Measurements from ENCODE around the gene FCN2. TPM values are rescaled to one million over a fixed set of nuclear protein-coding genes. Genes with fewer than 3 reads are reported as not detected.
A peak's percentile ranks its signal among the peaks of the same experiment; 100 is the strongest.

The FCN2 gene
- total RNA-seq, 1 donor from 2014 or later = 0.30 TPM

DNA sequence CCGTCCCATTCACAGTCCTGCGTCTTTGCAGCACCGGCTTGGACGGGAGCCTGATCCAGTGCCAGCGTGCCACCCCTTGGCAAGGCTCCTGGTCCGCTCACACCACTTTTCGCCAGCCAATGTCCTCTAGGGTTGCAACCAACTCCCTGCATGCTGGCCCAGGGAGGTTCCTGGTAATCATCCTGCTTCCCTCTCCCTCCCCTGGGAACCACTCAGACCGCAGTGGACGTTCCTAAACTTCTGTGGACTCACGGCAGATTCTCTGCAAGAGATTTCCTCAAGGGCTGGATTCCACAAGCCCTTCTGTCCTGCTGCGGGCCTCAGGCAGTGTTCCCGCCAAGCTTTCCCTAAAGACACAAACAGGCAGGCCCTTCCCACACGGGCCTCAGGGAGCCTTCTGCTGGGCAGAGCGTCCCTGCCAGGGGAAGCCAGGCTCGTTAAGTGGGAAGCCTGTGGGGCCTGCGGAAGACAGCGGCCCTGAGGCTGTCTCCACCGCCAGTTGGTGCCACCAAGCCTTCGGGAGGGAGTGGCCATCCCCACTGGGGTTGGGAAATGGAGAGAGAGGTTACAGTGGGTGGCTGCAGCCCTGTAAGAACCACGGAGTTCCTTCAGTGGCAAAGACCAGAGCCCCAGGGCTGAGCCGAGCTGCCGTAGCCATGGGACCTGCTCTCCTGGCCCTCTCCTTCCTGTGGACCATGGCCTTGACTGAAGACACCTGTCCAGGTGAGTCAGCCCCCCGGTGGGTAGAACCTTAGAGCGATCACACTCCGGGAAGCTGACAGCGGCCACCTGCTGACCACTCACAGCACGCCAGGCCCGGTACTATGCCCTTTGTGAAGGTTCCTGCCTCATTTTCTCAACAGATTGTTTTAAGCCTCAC is 16.4 kb upstream of the FCN2 start:
- intact Hi-C loops (cut with DNase I) = no loop called here
- DNase-seq = peak; percentile 65
- ATAC-seq (ENCODE audit: poor library complexity) = peak; percentile 88

DNA sequence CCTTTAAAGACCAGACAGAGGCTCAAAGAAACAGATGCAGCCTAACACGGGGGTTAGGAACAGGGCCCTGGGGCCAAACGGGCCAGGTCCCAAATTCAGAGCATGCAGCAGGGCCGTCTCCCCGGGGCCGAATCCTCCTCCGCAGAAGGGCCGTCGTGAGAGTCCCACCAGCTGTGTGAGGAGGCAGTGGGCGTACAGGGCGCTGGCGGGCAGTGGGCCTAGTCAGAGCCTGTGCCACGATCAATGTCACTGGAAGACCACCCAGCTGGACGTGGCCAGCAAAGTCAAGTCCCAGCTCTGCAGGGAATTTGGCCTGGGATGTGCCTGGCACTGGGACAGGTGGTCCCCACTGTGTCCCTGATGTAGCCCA is 15.8 kb upstream of the FCN2 start:
- intact Hi-C loops (cut with DNase I) = no loop called here
- ATAC-seq (ENCODE audit: poor library complexity) (no peak), DNase-seq (no peak)

DNA sequence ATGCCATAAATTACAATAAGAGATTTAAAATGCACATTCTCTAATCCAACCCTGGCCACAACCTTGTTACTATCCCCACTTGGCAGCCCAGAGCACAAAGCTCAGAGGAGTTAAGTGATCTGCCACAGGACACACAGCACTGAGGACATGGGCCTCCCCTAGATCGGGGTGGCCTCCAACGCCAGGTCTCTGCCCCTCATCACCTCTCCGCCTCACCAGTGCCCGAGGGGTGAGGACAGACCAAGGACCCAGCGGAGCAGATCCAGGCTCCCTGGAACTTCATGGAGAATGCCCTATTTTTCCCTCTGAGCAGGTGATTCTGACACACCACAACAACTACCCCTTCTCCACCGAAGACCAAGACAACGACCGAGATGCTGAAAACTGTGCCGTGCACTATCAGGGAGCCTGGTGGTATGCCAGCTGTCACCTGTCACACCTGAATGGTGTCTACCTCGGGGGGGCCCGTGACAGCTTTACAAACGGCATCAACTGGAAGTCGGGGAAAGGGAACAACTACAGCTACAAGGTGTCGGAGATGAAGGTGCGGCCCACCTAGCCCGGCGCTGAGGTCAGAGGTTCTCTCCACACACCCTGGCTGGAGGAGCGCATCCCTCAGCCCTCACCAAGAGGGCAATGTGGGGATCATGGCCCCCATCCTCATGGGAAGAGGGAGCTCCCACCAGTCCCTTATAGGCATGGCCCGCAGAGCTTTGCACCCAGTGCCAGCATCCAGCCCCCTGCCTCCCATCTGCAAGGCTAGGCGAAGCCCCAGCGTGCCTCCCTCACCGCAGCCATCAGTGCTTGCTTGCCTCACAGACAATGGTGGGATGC is 12.5 kb upstream of the FCN2 start:
- ATAC-seq (ENCODE audit: poor library complexity) (no peak), DNase-seq (no peak)
- intact Hi-C loops (cut with DNase I) = no loop called here

DNA sequence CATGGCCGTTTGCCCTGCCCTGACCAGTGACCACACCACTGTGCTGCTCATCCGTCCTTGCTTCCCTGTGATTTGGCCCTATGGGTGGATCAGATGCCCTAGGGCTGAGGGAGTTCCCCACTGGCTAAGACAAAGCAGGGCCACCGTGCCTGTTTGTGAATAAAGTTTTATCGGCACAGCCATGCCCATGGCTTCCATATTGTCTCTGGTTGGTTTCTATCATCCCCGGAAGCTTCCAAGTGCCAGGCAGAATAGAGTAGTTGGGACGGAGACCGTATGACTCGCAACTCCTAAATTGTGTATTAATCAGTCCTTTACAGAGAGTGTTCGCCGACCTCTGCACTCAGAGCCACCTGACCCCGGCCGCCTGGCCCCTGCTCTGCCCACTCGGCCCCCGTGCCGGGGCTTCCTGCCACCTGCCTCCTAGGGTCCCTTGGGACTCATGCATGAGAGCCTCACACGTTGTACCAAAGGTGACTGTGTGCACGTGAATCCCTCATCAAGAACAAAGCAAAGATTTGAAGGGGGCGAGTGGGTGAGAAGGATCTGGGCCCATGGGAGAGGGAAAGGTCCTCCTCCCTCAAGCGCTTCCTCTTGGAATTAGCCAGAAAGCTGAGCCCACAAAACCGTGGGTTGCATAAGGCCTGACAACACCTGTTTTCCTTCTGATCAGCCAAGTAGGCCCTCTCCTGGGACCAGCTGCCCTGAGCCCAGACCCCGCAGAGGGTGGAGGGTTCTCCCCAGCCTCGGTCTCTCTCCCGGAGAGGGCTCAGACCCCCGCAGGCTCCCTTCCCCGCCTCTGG is 11.7 kb upstream of the FCN2 start:
- intact Hi-C loops (cut with DNase I) = no loop called here
- DNase-seq (no peak), ATAC-seq (ENCODE audit: poor library complexity) (no peak)

DNA sequence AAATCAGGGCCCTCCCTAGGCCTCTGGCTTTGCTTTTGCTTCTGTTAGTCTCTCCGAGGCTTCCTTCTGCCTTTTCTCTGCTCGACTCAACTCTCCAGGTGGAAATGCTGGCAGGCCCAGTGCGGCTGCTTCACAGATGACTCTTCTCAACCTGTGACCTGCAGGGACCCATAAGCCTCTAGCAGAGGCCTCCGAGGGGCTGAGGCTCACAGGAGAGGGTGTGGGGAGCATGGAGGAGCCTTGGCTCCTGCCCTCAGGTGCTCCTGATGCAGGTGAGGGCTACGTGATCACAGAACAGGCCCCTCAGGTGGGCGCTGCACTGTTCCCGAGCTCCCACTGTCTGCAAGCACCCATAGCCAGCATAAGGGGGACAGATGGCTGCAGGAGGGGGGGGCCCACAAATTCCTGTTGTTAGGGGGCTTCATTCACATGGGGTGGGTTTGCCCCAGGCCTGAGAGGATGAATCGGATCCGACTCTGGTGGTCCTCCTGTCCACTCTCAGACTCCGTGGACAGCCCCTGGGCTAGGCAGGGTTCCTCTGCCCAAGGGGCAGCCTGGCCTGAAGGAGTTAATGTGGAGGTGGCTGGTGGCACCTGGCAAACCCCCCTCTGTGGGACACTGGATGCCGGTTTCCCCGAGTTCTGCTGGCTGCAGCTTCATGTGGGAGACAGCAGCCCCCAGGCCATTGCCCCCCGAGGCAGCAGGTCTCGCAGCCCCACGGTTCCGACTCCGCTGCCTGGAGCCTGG is 10.9 kb upstream of the FCN2 start:
- ATAC-seq (ENCODE audit: poor library complexity) (no peak), DNase-seq (no peak)
- intact Hi-C loops (cut with DNase I) = no loop called here

DNA sequence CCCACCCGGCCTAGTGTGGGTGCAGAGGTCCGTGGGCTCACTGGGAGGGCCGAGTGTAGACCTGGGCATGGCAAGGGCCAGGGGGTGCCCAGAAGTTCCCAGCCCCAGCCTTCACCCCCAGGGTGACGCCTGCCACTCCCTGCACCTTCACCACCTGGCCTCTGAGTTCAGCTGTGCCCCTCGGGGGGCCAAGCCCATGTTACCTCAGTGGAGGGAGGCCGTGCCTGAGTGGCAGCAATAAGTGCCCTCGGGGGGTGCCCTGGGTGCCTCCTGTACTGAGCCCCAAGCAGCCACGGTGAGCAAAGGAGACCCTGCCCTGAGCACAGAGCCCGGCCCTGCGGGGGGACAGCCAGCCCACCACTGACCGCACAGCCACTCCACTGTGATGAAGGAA is 10.3 kb upstream of the FCN2 start:
- DNase-seq = no peak
- ATAC-seq (ENCODE audit: poor library complexity) = no peak
- intact Hi-C loops (cut with DNase I) = no loop called here

DNA sequence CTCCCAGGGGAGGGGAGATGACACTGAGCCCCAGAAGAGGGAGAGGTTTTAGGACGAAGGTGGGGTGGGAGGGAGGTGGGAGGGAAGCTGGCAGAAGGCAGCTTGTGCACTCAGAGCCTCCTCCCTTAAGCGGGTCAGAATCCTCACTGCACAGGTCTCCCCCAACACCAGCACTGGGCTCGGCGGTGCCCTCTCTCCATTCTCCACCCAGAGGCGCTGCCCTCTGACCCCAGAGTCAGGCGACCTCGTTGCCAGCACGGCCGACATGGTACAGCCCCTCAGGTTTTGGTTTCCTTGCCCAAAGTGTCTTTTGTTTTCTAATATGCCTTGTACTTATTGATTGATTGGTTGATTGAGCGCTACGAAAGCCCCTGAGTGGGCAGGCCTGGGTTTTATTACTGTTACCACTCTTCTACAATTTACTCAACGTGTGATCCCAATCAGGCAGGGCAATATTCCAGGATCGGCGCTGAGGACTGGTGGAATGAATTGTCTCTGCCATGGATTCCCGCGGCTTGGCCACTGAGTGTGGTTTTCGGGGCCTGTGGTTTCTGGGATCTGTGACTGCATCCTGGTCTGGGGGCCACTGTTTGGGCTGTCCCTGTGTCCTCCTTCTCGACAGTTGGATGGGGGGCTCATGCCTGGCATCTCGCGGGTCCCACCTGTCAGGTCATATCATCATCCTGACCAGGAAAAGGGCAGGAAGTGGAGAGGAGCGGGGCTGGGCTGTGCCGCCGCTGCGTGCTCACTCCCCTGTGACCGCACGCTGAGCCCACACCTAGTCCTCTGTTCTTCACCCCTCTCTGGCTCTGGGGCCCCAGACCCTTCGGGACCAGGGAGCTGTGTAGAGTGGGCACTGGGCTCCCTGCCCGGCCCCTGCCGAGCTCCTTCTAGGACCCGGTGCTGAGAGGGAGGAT is 9.6 kb upstream of the FCN2 start:
- ATAC-seq (ENCODE audit: poor library complexity) (peak; percentile 14), DNase-seq (no peak)
- intact Hi-C loops (cut with DNase I) = no loop called here

DNA sequence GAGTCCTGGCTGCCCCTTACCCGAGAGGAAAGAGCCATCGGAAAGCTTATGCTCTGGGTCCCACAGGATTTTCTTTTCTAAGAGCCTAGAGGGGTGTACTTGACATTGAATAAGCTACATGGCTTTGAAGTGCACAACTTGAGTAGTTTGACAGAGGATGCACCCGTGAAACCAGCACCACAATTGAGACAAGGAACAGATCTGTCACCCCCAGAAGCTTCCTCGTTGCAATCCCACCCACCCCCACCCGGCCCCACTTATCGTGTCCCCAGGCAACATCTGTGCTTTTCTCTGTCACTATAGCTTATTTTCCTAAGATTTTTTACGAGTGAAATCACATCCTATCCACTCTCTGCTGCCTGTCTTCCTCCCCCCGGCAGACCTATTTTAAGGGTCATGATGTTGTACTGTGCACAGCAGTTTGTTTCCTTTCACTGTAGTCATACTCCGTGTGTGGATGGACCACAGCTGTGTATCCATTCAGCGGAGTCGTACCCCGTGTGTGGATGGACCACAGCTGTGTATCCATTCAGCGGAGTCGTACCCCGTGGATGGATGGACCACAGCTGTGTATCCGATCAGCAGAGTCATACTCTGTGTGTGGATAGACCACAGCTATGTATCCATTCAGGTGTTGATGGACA is 8.8 kb upstream of the FCN2 start:
- DNase-seq (no peak), ATAC-seq (ENCODE audit: poor library complexity) (peak; percentile 54)
- intact Hi-C loops (cut with DNase I) = no loop called here

DNA sequence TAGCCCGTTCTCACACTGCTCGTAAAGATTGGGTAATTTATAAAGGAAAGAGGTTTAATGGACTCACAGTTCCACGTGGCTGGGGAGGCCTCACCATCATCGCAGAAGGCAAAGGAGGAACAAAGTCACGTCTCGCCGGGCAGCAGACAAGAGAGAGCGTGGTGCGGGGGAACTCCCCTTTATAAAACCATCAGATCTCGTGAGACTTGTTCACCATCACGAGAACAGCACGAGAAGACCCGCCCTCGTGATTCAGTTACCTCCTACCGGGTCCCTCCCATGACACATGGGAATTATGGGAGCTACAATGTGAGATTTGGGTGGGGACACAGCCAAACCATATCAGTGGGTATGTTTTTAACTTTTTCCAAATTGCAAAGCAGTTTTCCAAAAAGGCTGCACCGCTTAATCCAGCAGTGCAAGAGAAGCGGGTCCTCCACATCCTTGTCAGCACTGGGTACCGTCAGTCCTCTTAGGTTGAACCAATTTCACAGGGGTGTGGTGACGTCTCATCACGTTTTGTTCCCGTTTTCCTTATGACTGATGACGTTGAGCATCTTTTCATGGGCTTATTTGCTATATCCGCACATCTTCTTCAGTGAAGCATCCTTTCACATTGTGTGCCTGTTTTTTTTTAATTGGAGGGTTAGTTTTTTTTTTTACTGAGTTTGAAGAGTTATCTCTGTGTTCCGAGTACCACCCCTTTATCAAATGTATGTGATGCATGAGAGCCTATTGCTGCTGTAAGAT is 8.0 kb upstream of the FCN2 start:
- DNase-seq (no peak), ATAC-seq (ENCODE audit: poor library complexity) (no peak)
- intact Hi-C loops (cut with DNase I) = no loop called here

DNA sequence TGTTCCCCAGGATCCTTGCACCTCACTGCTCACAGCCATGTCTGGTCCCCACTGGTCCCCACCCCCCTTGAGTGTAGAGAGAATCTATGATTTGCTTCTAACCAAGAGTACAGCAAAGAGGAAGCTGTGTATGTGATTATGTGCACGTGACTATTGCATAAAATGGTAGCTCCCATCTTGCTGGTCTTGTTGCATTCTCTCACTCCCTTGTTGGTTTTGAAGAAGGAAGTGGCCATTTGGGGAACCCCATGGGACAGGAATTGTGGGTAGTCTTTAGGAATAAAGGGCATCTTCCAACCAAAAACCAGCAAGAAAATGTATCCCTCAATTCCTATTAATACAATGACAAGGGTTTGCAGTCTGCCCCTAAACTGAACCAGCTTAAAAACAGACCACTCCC is 5.2 kb upstream of the FCN2 start:
- ATAC-seq (ENCODE audit: poor library complexity) (no peak), DNase-seq (no peak)
- intact Hi-C loops (cut with DNase I) = no loop called here

DNA sequence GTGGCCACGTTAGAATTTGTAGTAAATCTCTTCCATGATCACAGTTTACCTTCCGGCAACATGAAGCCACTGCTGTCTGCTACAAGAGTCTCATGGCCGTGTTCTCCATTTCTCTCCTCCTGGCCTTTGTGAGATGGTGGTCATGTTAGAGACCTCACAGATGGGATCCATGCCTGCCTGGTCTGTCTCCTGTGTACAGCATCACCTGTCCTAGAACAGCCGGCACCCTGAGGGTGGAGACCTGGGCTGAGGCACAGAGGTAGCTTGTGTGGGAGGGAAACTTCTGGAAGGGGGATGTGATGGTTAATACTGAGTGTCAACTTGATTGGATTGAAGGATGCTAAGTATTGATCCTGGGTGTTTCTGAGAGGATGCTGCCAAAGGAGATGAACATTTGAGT is 3.1 kb upstream of the FCN2 start:
- DNase-seq (no peak), ATAC-seq (ENCODE audit: poor library complexity) (no peak)
- intact Hi-C loops (cut with DNase I) = no loop called here

DNA sequence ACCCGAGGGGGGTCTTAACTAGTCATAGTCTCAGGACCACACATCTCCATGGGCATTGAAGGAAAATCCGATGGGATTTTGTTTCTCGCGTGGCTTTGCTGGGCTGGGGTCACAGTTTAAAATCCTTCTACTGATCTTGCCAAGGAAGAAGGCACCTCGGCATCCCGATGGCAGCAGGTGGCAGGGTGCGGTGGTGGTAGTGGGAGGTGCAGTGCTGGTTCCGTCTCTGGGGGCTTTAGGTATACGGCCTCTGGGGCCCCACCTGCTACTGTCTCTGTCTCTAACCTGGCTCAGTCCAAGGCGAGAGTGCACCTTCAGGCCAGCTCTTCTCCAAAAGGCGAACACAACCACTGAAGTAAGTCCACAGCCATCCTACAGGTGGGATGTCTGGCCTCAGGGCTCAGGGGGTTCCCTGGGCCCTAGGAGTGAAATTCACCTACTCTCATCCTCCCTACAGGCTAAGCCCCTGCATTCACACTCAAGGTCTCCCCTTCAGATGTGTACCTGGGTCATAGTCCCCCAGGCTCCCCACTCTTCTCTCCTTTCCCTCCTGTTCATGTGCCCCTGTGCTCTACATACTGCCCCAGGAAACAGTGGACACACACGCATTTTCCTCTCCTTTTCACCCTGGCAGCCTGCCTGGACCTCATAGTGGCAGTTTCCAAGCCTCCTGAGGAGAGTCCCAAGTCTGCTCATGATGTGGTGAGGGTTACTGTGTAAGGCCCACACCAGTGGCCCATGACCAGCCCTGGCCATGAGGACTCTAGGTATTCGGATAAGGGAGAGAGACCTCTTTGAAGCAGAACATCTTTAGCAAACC is 736 bp upstream of the FCN2 start:
- DNase-seq (peak; percentile 31), ATAC-seq (ENCODE audit: poor library complexity) (no peak)
- intact Hi-C loops (cut with DNase I) = no loop called here

DNA sequence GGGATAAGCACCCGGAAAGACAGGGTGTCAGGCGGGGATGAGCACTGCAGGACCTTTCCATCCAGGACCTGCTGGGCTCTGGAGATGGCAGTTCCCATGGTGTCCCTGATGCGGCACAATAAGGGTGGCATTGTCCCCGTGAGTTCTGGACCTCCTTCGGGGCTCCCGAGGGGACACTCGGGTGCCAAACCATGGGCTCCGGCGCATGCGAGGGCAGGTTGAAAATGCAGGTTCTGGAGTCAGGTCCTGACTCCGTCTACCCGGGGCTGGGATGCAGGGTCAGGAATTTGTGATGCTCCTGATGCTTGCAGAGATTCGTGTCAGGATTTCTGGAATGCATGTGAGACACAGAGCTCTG is 682 bp downstream of the FCN2 start:
- intact Hi-C loops (cut with DNase I) = no loop called here
- ATAC-seq (ENCODE audit: poor library complexity) (no peak), DNase-seq (no peak)

DNA sequence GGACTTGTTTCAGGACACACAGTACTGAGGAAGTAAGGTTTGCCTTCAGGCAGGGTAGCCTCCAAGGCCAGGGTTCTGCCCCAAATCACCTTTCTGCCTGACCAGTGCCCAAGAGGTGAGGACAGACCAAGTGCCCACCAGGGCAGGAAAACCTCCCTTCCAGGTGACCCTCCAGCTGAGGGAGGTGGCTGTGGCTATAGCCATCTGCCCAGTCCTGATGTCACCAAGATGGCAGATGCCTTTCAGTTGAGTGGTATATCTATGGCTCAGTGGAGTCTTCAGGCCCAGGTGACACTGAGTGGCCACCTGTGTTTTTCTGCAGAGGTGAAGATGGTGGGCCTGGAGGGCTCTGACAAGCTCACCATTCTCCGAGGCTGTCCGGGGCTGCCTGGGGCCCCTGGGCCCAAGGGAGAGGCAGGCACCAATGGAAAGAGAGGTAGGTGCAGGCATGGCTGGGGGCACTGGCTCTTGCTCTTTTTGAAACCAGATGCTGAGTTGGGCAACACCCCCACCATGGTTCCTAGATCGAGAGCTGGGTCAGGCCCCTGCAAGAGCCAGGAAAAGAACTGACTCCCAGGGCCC is 1.7 kb downstream of the FCN2 start:
- DNase-seq (no peak), ATAC-seq (ENCODE audit: poor library complexity) (no peak)
- intact Hi-C loops (cut with DNase I) = no loop called here

DNA sequence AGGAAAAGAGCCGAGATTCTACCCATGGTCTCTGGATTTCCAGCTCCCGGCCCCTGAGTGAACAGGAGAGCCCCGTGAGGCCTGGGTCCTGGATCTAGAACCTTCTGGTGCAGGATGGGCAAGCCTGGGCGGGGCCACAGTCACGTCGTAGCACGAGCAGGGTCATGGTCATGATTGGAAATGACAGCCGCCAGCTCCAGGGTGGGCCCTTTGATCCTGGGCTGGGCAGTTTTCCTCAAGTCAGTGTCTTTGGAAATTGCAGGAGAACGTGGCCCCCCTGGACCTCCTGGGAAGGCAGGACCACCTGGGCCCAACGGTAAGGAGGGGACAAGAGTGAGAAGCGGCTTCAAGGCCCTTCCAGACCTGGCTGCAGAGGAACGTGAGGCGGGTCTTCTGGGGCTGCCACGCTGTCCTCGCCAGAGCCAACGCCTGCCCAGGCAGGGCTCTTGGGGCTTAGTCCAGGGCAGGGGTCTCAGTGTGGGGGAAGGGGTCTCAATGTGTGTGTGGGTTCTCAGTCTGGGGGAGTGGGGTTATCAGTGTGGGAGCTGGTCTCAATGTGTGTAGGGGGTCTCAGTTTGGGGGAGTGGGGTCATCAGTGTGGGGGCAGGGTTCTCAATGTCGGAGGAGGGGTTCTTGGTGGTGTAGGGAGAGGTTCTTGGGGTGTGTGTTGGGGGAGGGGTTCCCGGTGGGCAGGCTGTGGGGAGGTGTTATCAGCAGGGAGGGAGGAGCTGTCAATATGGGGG is 2.6 kb downstream of the FCN2 start:
- ATAC-seq (ENCODE audit: poor library complexity) = no peak
- DNase-seq = no peak
- intact Hi-C loops (cut with DNase I) = no loop called here
